B cell (primary cell): ENCODE results near the gene CAPZB. TPM values are rescaled to one million over a fixed set of nuclear protein-coding genes. Genes with fewer than 3 reads are reported as not detected.

ENCODE experiments used
- ATAC-seq: fragments of 200-7000 bp; cut with Tn5 transposase; one replicate; pipeline ENCODE4 v1.10.0; 2021; ENCODE audit warnings: low read depth, mild to moderate bottlenecking, moderate number of reproducible peaks, moderate library complexity
- CTCF ChIA-PET: fragments of 350-600 bp; sonication (Branson Sonifier 250); formaldehyde crosslinking; loops from one replicate; lab custom pipeline; 2021; ENCODE audit warnings: antibody characterized with exemption, inconsistent platforms; lab: Charles Lee
- POLR2A ChIA-PET: fragments of 350-600 bp; sonication (Branson Sonifier 250); formaldehyde crosslinking; loops from one replicate; lab custom pipeline; 2021; ENCODE audit warnings: antibody characterized with exemption; lab: Charles Lee
- DNase-seq: peaks from one replicate; pipeline ENCODE4 v3.0.0; 2013
- H2AFZ ChIP-seq: 2 replicates; pipeline ENCODE4 v1.6.1; 2012; ENCODE audit warnings: mild to moderate bottlenecking, low read depth, low read length; ENCODE audit not compliant: insufficient read depth, poor library complexity, severe bottlenecking
- H3K27ac ChIP-seq, 2 donors: 1 replicate in 1 of 2; 2 replicates in 1 of 2; pipeline ENCODE4 v1.5.1; 2012 to 2013; ENCODE audit warnings: low read length in 2 of 2, mild to moderate bottlenecking in 2 of 2, moderate library complexity in 1 of 2
- H3K27me3 ChIP-seq, 4 experiments: fragments of 200-600 bp in 1 of 4; sonication (generic) in 1 of 4; replicated peaks in 1 of 4; 1 replicate in 2 of 4; 2 replicates in 2 of 4; pipeline versions ENCODE4 v1.6.1 to v1.7.0; 2013 to 2016; ENCODE audit warnings: low read length in 3 of 4, mild to moderate bottlenecking in 2 of 4, mixed read lengths in 1 of 4, moderate library complexity in 1 of 4; ENCODE audit not compliant: insufficient read depth in 4 of 4, control insufficient read depth in 3 of 4; ENCODE audit errors: control extremely low read depth in 1 of 4
- H3K36me3 ChIP-seq, 2 experiments: replicated peaks in 1 of 2; 1 replicate in 1 of 2; 2 replicates in 1 of 2; pipeline versions ENCODE4 v1.6.1 to v1.7.1; 2013; ENCODE audit warnings: low read length in 1 of 2; ENCODE audit not compliant: insufficient read depth in 2 of 2, control insufficient read depth in 1 of 2; ENCODE audit errors: control extremely low read depth in 1 of 2, extremely low read depth in 1 of 2
- H3K4me1 ChIP-seq, 2 donors: fragments of 200-600 bp in 1 of 2; sonication (generic) in 1 of 2; 1 replicate in 1 of 2; 2 replicates in 1 of 2; pipeline versions ENCODE4 v1.5.1 to v1.6.1; 2013 to 2017; ENCODE audit warnings: low read length in 2 of 2; ENCODE audit not compliant: control insufficient read depth in 2 of 2, insufficient read depth in 2 of 2
- H3K4me2 ChIP-seq: replicated peaks from 2 replicates; pipeline ENCODE3; 2012; ENCODE audit warnings: mild to moderate bottlenecking, low read depth, low read length; ENCODE audit not compliant: poor library complexity, severe bottlenecking
- H3K4me3 ChIP-seq, 5 experiments: fragments of 200-600 bp in 1 of 5; sonication (generic) in 1 of 5; 1 replicate in 3 of 5; 2 replicates in 2 of 5; pipeline versions ENCODE4 v1.5.1 to v1.7.0; 2011 to 2016; ENCODE audit warnings: low read length in 4 of 5, mild to moderate bottlenecking in 4 of 5, low read depth in 2 of 5, control low read depth in 1 of 5, moderate library complexity in 1 of 5; ENCODE audit not compliant: insufficient read depth in 1 of 5; ENCODE audit errors: control extremely low read depth in 1 of 5, extremely low read depth in 1 of 5
- H3K79me2 ChIP-seq: fragments of 200-600 bp; sonication (generic); one replicate; pipeline ENCODE4 v1.6.0; 2016; ENCODE audit warnings: low read length; ENCODE audit not compliant: control insufficient read depth, insufficient read depth
- H3K9ac ChIP-seq: fragments of 200-600 bp; sonication (generic); 2 replicates; pipeline ENCODE4 v1.6.1; 2017; ENCODE audit warnings: mild to moderate bottlenecking, low read length, moderate library complexity
- H3K9me3 ChIP-seq, 3 donors: one replicate each; pipeline versions ENCODE4 v1.6.1 to v1.7.1; 2013; ENCODE audit warnings: low read length in 2 of 3; ENCODE audit not compliant: control insufficient read depth in 2 of 3, insufficient read depth in 1 of 3; ENCODE audit errors: control extremely low read depth in 1 of 3
- H4K20me1 ChIP-seq: 2 replicates; pipeline ENCODE4 v1.6.0; 2012; ENCODE audit warnings: mild to moderate bottlenecking, low read length; ENCODE audit not compliant: insufficient read depth, control insufficient read depth, poor library complexity, severe bottlenecking
- H3K27ac Mint-ChIP-seq: one replicate; pipeline ENCODE4 v1.8.0; 2021; ENCODE audit warnings: mixed read lengths
- H3K27me3 Mint-ChIP-seq: one replicate; pipeline ENCODE4 v1.8.0; 2021; ENCODE audit warnings: mixed read lengths
- H3K4me1 Mint-ChIP-seq: one replicate; pipeline ENCODE4 v1.8.0; 2021; ENCODE audit warnings: mixed read lengths
- H3K4me3 Mint-ChIP-seq: one replicate; pipeline ENCODE4 v1.8.0; 2021; ENCODE audit warnings: mixed read lengths
- H3K9me3 Mint-ChIP-seq: one replicate; pipeline ENCODE4 v1.8.0; 2022; ENCODE audit warnings: mixed read lengths; ENCODE audit not compliant: insufficient read depth
- EZH2 ChIP-seq: IDR thresholded peaks from 2 replicates; pipeline ENCODE4 v1.6.1; 2012; ENCODE audit warnings: borderline replicate concordance, low read depth, mild to moderate bottlenecking, moderate library complexity, low read length; ENCODE audit not compliant: insufficient read depth, poor library complexity, severe bottlenecking
- WGBS: methylation state at CpG from one replicate; pipeline ENCODE4 v1.1.5; 2013; ENCODE audit warnings: missing lambda C conversion rate; ENCODE audit not compliant: insufficient coverage; 5-methylcytosine and 5-hydroxymethylcytosine counted together
- intact Hi-C: fragments of 100-400 bp; cut with micrococcal nuclease; formaldehyde crosslinking; loops from one replicate; pipeline ENCODE4 v1.10.0; 2022
- polyA plus RNA-seq: library from polyadenylated mRNA; depleted of rRNA; stranded (reverse); fragments of >200 nt; gene quantifications from 2 replicates; pipeline ENCODE4 v1.2.3, GENCODE V29; 2012
- total RNA-seq, 2 donors: library from RNA; stranded (reverse); fragments of 120-200 nt in 1 of 2; gene quantifications; 1 replicate in 1 of 2; 2 replicates in 1 of 2; pipeline versions ENCODE4 v1.2.3 to v1.2.4, GENCODE V29; 2013 to 2022
- TF ChIP-seq, protein P1 (sequence below): fragments of 200-600 bp; IDR thresholded peaks from one replicate; pipeline ENCODE4 v1.8.0; 2022; ENCODE audit warnings: antibody characterized with exemption, mild to moderate bottlenecking

The CAPZB gene
- total and polyA plus RNA-seq, 2 donors (not counting 1 experiment from before 2014, with no cell fraction given), result 126 to 193 TPM

DNA sequence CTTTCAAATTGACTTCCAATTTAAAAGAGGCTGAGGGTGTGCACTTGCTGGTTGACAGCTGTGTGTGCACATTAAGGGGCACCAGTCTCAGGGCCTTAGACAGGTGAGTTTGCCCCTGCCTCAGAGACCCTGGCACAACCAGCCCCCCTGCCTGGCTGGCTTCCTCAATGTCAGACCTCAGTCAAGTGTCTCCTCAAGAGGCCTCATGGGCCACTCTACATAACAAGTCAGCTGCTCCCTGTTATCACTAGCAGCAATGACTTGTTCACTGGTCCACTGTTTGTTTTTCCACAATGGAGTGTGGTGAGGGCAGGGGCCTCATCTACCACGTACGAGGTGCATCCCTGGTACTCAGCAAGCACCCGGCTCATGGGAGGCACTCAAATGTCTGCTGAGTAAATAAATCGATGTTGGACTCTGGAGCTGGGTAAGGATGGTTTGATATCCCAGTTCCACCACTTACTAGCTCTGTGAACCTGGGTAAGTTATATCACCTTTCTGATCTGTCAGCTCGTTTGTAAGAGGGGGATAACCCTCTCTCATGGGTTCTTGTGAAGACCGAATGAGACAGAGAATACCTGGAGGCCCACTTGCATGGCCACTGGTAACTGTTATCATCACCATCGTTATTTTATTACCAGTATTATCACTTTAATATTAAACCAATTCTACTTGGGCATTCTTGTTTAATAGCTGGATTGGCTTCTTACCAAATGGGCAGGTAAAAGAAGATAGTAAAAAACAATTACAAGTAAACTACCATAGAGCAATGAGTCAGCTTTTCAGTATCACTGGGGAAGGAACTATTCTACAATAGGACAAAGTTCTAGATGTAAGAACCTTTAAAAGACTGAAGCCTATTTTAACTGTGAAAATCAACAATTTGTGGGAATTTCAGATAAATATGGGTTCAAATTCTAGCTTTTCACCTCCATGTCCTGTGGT, 108.6 kb downstream of the CAPZB start:
- peaks cover 1% of the 10 kb centered on the region for H3K4me1 Mint-ChIP-seq
- no peak overlapping the region for H3K27ac Mint-ChIP-seq
- H3K4me2 ChIP-seq, result no peak overlapping the region
- POLR2A ChIA-PET, result no interaction called here
- intact Hi-C loops, result no loop called here
- CTCF ChIA-PET, result interaction anchor here (1.0 to 1.7 kb wide), 3 partner anchors 16 to 206 kb away, joined by 3 to 5 read pairs (median 4); no protein-coding TSS in a partner anchor
- WGBS, result 100% methylated on average over 4 of the region's 7 CpGs
- H4K20me1 ChIP-seq, result peaks cover 63% of the 10 kb centered on the region
- no peak for DNase-seq
- H3K27me3 ChIP-seq, result no peaks in the 10 kb centered on the region
- H3K79me2 ChIP-seq, result peaks cover 78% of the 10 kb centered on the region
- H2AFZ ChIP-seq, result no peak overlapping the region
- no peak overlapping the region for H3K27ac ChIP-seq
- H3K9ac ChIP-seq, result no peak overlapping the region
- TF ChIP-seq, protein P1, sequence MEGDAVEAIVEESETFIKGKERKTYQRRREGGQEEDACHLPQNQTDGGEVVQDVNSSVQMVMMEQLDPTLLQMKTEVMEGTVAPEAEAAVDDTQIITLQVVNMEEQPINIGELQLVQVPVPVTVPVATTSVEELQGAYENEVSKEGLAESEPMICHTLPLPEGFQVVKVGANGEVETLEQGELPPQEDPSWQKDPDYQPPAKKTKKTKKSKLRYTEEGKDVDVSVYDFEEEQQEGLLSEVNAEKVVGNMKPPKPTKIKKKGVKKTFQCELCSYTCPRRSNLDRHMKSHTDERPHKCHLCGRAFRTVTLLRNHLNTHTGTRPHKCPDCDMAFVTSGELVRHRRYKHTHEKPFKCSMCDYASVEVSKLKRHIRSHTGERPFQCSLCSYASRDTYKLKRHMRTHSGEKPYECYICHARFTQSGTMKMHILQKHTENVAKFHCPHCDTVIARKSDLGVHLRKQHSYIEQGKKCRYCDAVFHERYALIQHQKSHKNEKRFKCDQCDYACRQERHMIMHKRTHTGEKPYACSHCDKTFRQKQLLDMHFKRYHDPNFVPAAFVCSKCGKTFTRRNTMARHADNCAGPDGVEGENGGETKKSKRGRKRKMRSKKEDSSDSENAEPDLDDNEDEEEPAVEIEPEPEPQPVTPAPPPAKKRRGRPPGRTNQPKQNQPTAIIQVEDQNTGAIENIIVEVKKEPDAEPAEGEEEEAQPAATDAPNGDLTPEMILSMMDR, result no peak
- no peak for TF ChIP-seq EZH2
- peaks cover 7 to 91% of the 10 kb centered on the region in 2 experiments for H3K36me3 ChIP-seq
- H3K9me3 Mint-ChIP-seq, result no peaks in the 10 kb centered on the region
- no peak overlapping the region for H3K4me3 Mint-ChIP-seq
- no peaks in the 10 kb centered on the region for H3K27me3 Mint-ChIP-seq
- H3K4me3 ChIP-seq, result no peak overlapping the region
- no peaks in the 10 kb centered on the region for H3K4me1 ChIP-seq
- no peak for ATAC-seq
- H3K9me3 ChIP-seq, result no peaks in the 10 kb centered on the region
